Cardiac muscle cell (in vitro differentiated cells and primary cell): ENCODE results near the gene RDH8. TPM values are rescaled to one million over a fixed set of nuclear protein-coding genes. Genes with fewer than 3 reads are reported as not detected.

Experiments used
- DNase-seq, 2 donors: peaks; one replicate each; pipeline versions ENCODE4 v3.0.0 to v3.0.0-alpha.2; 2010 to 2017; ENCODE audit warnings: low read depth in 1 of 2, low spot score in 1 of 2
- H3K27ac ChIP-seq: fragments of 200-600 bp; sonication (generic); 2 replicates; pipeline ENCODE4 v1.5.1; 2016
- H3K27me3 ChIP-seq: fragments of 200-600 bp; sonication (generic); 2 replicates; pipeline ENCODE4 v1.6.0; 2016; ENCODE audit warnings: control low read depth
- H3K36me3 ChIP-seq: fragments of 200-600 bp; sonication (generic); 2 replicates; pipeline ENCODE4 v1.5.1; 2016; ENCODE audit warnings: control low read depth
- H3K4me1 ChIP-seq: fragments of 200-600 bp; sonication (generic); 2 replicates; pipeline ENCODE4 v1.8.1; 2017; ENCODE audit warnings: low read depth, mild to moderate bottlenecking, mixed run types
- H3K4me3 ChIP-seq: fragments of 200-600 bp; sonication (generic); 2 replicates; pipeline ENCODE4 v1.5.1; 2016; ENCODE audit warnings: mild to moderate bottlenecking
- H3K9me3 ChIP-seq: fragments of 200-600 bp; sonication (generic); 2 replicates; pipeline ENCODE4 v1.5.1; 2017; ENCODE audit warnings: low read depth, mild to moderate bottlenecking, control low read depth
- CTCF ChIP-seq: IDR thresholded peaks from 2 replicates; pipeline ENCODE4 v1.5.1; 2012; ENCODE audit warnings: low read depth, mild to moderate bottlenecking, low read length
- polyA plus RNA-seq: library from polyadenylated mRNA; unstranded; fragments of >200 nt; fragmentation: Nextera tagmentation; extraction: Ambion mirVana; gene quantifications from 2 replicates; pipeline ENCODE4 v1.2.1, GENCODE V29; 2016
- total RNA-seq: library from RNA; depleted of rRNA; stranded (reverse); fragments of >200 nt; gene quantifications from 2 replicates; pipeline ENCODE4 v1.2.3, GENCODE V29; 2016

The RDH8 gene
- total and polyA plus RNA-seq, 2 experiments from 2014 or later: not detected

- Histone ChIP-seq H3K27ac (no peak overlapping the region), H3K27me3 (peaks cover 29% of the 10 kb centered on the region), H3K4me3 (no peak overlapping the region), H3K4me1 (no peaks in the 10 kb centered on the region), H3K36me3 (no peaks in the 10 kb centered on the region), H3K9me3 (no peaks in the 10 kb centered on the region)
- no peak for DNase-seq
- TF ChIP-seq CTCF: no peak
Observed at GRCh38 chr19:10005632-10006334, 7.5 kb upstream of the RDH8 start.

GRCh38 chr19:10006335-10006708 lies 7.0 kb upstream of the RDH8 start:
- Histone ChIP-seq H3K4me1 (no peaks in the 10 kb centered on the region), H3K36me3 (no peaks in the 10 kb centered on the region), H3K27me3 (peaks cover 34% of the 10 kb centered on the region), H3K27ac (no peak overlapping the region), H3K4me3 (no peak overlapping the region), H3K9me3 (no peaks in the 10 kb centered on the region)
- DNase-seq: peak in 1 of 2 donors; percentile 70
- TF ChIP-seq CTCF: no peak

- no peak overlapping the region for H3K4me3 ChIP-seq
- H3K36me3 ChIP-seq: no peaks in the 10 kb centered on the region
- DNase-seq: no peak
- peaks cover 39% of the 10 kb centered on the region for H3K27me3 ChIP-seq
- H3K4me1 ChIP-seq: no peaks in the 10 kb centered on the region
- H3K27ac ChIP-seq: no peak overlapping the region
- TF ChIP-seq CTCF: no peak
- H3K9me3 ChIP-seq: no peaks in the 10 kb centered on the region
Observed at GRCh38 chr19:10006752-10007323, 6.4 kb upstream of the RDH8 start.

- no peak overlapping the region for H3K27ac ChIP-seq
- H3K36me3 ChIP-seq: no peaks in the 10 kb centered on the region
- no peak for TF ChIP-seq CTCF
- no peaks in the 10 kb centered on the region for H3K4me1 ChIP-seq
- no peaks in the 10 kb centered on the region for H3K9me3 ChIP-seq
- no peak overlapping the region for H3K4me3 ChIP-seq
- DNase-seq: peak in 1 of 2 donors; percentile 61
- peaks cover 47% of the 10 kb centered on the region for H3K27me3 ChIP-seq
Observed at GRCh38 chr19:10007371-10008183, 5.7 kb upstream of the RDH8 start.

- H3K27me3 ChIP-seq: peaks cover 54% of the 10 kb centered on the region
- H3K9me3 ChIP-seq: no peaks in the 10 kb centered on the region
- H3K4me1 ChIP-seq: no peaks in the 10 kb centered on the region
- no peak for TF ChIP-seq CTCF
- H3K4me3 ChIP-seq: no peak overlapping the region
- DNase-seq: no peak
- no peak overlapping the region for H3K27ac ChIP-seq
- no peaks in the 10 kb centered on the region for H3K36me3 ChIP-seq
Observed at GRCh38 chr19:10008184-10008765, 5.0 kb upstream of the RDH8 start.
